Calu3 (cell line): ENCODE data around the gene HTRA1. TPM values are rescaled to one million over a fixed set of nuclear protein-coding genes. Genes with fewer than 3 reads are reported as not detected.

Experiments used
- BruUV-seq: library from RNA; stranded (reverse); fragments of 400-500 nt; replicated peaks from 2 replicates; lab custom pipeline; 2021; lab: Mats Ljungman, UMichigan
- CTCF ChIA-PET: fragments of 300-600 bp; sonication (Branson Sonifier 250); formaldehyde crosslinking; loops from one replicate; lab custom pipeline; 2022; ENCODE audit warnings: antibody characterized with exemption; lab: Charles Lee
- DNase-seq: peaks from one replicate; pipeline ENCODE4 v3.0.0; 2022
- H3K27ac Mint-ChIP-seq: one replicate; pipeline ENCODE4 v1.8.0; 2022; ENCODE audit warnings: mixed read lengths; ENCODE audit not compliant: unreplicated experiment
- H3K27me3 Mint-ChIP-seq: one replicate; pipeline ENCODE4 v1.8.0; 2022; ENCODE audit warnings: mixed read lengths; ENCODE audit not compliant: unreplicated experiment
- H3K36me3 Mint-ChIP-seq: one replicate; pipeline ENCODE4 v1.8.0; 2022; ENCODE audit warnings: mild to moderate bottlenecking, moderate library complexity, mixed read lengths; ENCODE audit not compliant: insufficient read depth, unreplicated experiment
- H3K4me1 Mint-ChIP-seq: one replicate; pipeline ENCODE4 v1.8.0; 2022; ENCODE audit warnings: mild to moderate bottlenecking, low read depth, mixed read lengths; ENCODE audit not compliant: unreplicated experiment
- H3K4me3 Mint-ChIP-seq: one replicate; pipeline ENCODE4 v1.8.0; 2022; ENCODE audit warnings: mild to moderate bottlenecking, low read depth, moderate library complexity, mixed read lengths; ENCODE audit not compliant: unreplicated experiment
- H3K9me3 Mint-ChIP-seq: one replicate; pipeline ENCODE4 v1.8.0; 2022; ENCODE audit warnings: low read depth, mixed read lengths; ENCODE audit not compliant: unreplicated experiment
- CTCF ChIP-seq: fragments of 200-600 bp; IDR thresholded peaks from one replicate; pipeline ENCODE4 v1.8.0; 2022; ENCODE audit warnings: antibody characterized with exemption; ENCODE audit not compliant: unreplicated experiment
- intact Hi-C: fragments of 100-400 bp; cut with micrococcal nuclease; formaldehyde crosslinking; loops from one replicate; pipeline ENCODE4 v1.10.0; 2022; ENCODE audit not compliant: unreplicated experiment
- total RNA-seq: library from RNA; stranded (reverse); gene quantifications from 2 replicates; pipeline ENCODE4 v1.2.3, GENCODE V29; 2022

HTRA1 gene
- total RNA-seq, 1 experiment from 2014 or later: 1.3 TPM

DNA sequence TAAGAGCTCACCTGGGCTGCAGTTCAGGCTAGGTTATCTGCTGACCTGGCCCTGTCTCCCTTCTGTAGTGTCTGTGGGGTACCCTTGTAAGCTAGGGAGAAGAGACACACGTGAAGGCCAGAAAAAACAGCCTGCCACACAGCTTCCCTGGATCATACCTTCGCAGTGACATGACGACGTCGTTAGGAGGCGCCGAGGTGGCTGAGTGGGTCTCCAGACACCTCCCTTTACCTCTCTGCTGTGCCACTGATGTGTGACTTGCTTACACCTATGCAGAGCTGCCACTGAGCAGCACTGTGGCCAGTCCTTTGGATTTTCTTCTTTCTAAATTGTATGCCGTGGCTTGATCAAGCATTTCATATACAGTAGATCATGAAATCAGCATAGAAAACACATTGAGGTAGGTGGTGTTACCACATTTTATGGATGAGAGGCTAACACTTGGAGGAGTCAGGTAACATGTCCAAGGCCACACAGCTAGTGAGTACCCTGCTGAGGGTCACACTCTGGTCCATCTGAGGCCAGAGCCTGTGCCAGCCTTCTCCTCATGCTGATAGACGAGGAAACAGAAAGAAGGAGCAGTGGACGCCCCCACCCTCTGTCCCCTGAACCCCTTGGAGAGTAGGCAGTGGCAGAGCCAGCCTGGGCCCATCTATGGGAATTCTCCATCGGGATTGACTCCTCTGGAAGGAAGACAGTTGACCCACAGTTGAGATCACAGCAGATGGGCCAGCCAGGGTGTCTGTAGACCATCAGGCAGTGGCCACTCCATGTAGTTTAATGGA, 23.1 kb downstream of the HTRA1 start:
- no TSS peak for BruUV-seq
- TF ChIP-seq CTCF: no peak
- Mint-ChIP-seq H3K36me3 (no peaks in the 10 kb centered on the region), H3K4me1 (no peaks in the 10 kb centered on the region), H3K9me3 (peaks cover 3% of the 10 kb centered on the region), H3K27me3 (peaks cover 62% of the 10 kb centered on the region), H3K27ac (no peak overlapping the region), H3K4me3 (no peak overlapping the region)
- no peak for DNase-seq
- intact Hi-C loops: no loop called here
- CTCF ChIA-PET: no interaction called here

DNA sequence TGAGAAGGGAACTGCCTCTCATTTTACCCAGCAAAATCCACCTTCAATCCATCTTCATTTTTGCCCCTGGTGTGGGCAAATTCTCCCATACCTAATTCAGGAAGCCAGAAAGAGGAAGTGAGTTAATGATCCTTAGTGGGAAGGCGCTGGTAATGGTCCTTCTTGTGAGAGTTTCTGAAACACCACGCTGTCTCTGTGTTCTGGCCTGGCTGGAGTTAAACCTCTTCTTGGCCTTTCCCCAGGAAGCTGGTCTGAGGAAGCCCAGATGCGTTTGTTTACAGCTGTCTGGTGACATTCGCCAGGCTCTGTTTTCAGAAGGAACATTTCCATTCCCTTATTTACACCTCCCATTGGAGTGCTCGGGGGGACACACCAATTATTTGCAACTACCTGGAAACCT, 24.3 kb downstream of the HTRA1 start:
- BruUV-seq: no TSS peak
- CTCF ChIA-PET: no interaction called here
- no peak for TF ChIP-seq CTCF
- Mint-ChIP-seq H3K4me3 (no peak overlapping the region), H3K27ac (no peak overlapping the region), H3K9me3 (peaks cover 3% of the 10 kb centered on the region), H3K27me3 (peaks cover 66% of the 10 kb centered on the region), H3K36me3 (no peaks in the 10 kb centered on the region), H3K4me1 (no peaks in the 10 kb centered on the region)
- DNase-seq: no peak
- intact Hi-C loops: no loop called here

DNA sequence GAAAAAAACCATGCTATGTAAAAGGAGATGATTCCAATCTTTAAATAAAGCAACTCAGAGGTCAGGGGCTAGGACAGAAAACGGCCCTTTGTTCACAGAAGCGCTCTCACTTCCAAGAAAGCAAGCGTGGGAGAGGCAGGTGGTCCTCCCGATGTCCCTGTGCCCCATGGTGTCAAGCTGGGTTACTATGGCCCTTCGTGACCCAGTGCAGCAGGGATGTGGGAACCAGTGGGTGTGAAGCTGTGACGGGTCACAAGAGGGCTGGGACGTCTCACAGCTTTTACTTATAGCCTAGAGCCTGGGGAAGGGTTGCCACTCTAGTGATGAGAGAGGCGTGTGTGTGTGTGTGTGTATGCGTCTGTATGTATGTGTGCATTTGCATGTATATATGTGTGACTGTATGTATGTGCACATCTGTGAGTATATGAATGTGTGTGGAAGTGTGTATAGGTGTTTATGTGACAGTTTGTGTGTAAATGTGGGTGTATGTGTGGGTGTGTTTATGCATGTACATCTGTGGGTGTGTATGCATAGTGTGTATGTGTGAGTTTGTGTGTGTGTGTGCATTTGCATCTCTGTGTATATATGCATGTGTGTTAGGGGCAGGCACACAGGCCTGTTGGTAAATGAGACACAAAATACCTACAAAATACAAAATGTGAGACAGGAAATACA, 25.2 kb downstream of the HTRA1 start:
- Mint-ChIP-seq H3K27ac (no peak overlapping the region), H3K36me3 (no peaks in the 10 kb centered on the region), H3K4me3 (no peak overlapping the region), H3K27me3 (peaks cover 69% of the 10 kb centered on the region), H3K9me3 (peaks cover 3% of the 10 kb centered on the region), H3K4me1 (no peaks in the 10 kb centered on the region)
- no peak for DNase-seq
- no TSS peak for BruUV-seq
- no peak for TF ChIP-seq CTCF
- CTCF ChIA-PET: no interaction called here
- intact Hi-C loops: no loop called here

- Mint-ChIP-seq H3K27ac (no peak overlapping the region), H3K4me3 (no peak overlapping the region)
- intact Hi-C loops: no loop called here
These were observed 25.9 kb downstream of the HTRA1 start for GRCh38 chr10:122487174-122487765.

More at GRCh38 chr10:122487174-122487765, 25.9 kb downstream of the HTRA1 start:
- BruUV-seq: no TSS peak
- DNase-seq: no peak
- Mint-ChIP-seq H3K36me3 (no peaks in the 10 kb centered on the region), H3K4me1 (no peaks in the 10 kb centered on the region), H3K27me3 (peaks cover 69% of the 10 kb centered on the region), H3K9me3 (no peaks in the 10 kb centered on the region)
- TF ChIP-seq CTCF: no peak
- CTCF ChIA-PET: no interaction called here
